SU-DHL-6 (cell line): ENCODE measurements around the gene HRAS.

Experiments used
- H2AFZ ChIP-seq: fragments of 200-600 bp; sonication (generic); 2 replicates; pipeline ENCODE4 v1.6.1; 2014; ENCODE audit warnings: low read depth, mild to moderate bottlenecking, moderate library complexity, mixed read lengths, antibody characterized with exemption, low read length; ENCODE audit not compliant: severe bottlenecking
- H3F3A ChIP-seq: fragments of 200-600 bp; shearing (Covaris generic); 2 replicates; pipeline ENCODE4 v1.6.0; 2016; ENCODE audit warnings: antibody characterized with exemption, mild to moderate bottlenecking; ENCODE audit not compliant: insufficient read depth
- H3K27ac ChIP-seq: fragments of 200-600 bp; sonication (generic); 2 replicates; pipeline ENCODE4 v1.5.1; 2016; ENCODE audit warnings: low read depth, mild to moderate bottlenecking, low read length, moderate library complexity, mixed read lengths
- H3K27me3 ChIP-seq: fragments of 200-600 bp; sonication (generic), shearing (Covaris generic); 2 replicates; pipeline ENCODE4 v1.6.0; 2014; ENCODE audit warnings: mild to moderate bottlenecking, low read length
- H3K36me3 ChIP-seq: fragments of 200-600 bp; sonication (generic); 2 replicates; pipeline ENCODE4 v1.6.1; 2014; ENCODE audit warnings: mild to moderate bottlenecking, low read length, mixed read lengths
- H3K4me2 ChIP-seq: fragments of 300-600, 200-600 bp; shearing (Covaris generic), sonication (generic); 2 replicates; pipeline ENCODE4 v1.6.0; 2014; ENCODE audit warnings: low read length, low read depth, mild to moderate bottlenecking; ENCODE audit not compliant: poor library complexity, severe bottlenecking
- H3K4me3 ChIP-seq: fragments of 200-600 bp; sonication (generic); 2 replicates; pipeline ENCODE4 v1.5.1; 2014; ENCODE audit warnings: antibody characterized with exemption, low read length, mild to moderate bottlenecking, mixed read lengths; ENCODE audit not compliant: insufficient read depth, poor library complexity, severe bottlenecking
- H3K79me2 ChIP-seq: fragments of 200-600 bp; sonication (generic); 2 replicates; pipeline ENCODE4 v1.6.1; 2014; ENCODE audit warnings: mild to moderate bottlenecking, low read length, moderate library complexity; ENCODE audit not compliant: insufficient read depth
- H3K9ac ChIP-seq: fragments of 200-600 bp; sonication (generic); 2 replicates; pipeline ENCODE4 v1.7.0; 2014; ENCODE audit warnings: mild to moderate bottlenecking, low read length
- H3K9me2 ChIP-seq: fragments of 200-600 bp; sonication (generic); replicated peaks from 2 replicates; pipeline ENCODE4 v1.6.1; 2014; ENCODE audit warnings: low read length; ENCODE audit not compliant: insufficient read depth
- H3K9me3 ChIP-seq: fragments of 200-600 bp; sonication (generic); 2 replicates; pipeline ENCODE4 v1.6.1; 2014; ENCODE audit warnings: low read length, mixed read lengths; ENCODE audit not compliant: insufficient read depth
- H4K20me1 ChIP-seq: fragments of 200-600 bp; sonication (generic); 2 replicates; pipeline ENCODE4 v1.6.1; 2014; ENCODE audit warnings: low read depth, mild to moderate bottlenecking, antibody characterized with exemption, low read length, moderate library complexity, mixed read lengths
- CTCF ChIP-seq: fragments of 200-600 bp; sonication (generic); IDR thresholded peaks from one replicate; pipeline ENCODE4 v1.5.1; 2017; ENCODE audit warnings: antibody characterized with exemption, mild to moderate bottlenecking, low read length, moderate library complexity; ENCODE audit not compliant: insufficient read depth, poor library complexity, severe bottlenecking
- EZH2phosphoT487 ChIP-seq: fragments of 200-600 bp; sonication (generic), shearing (Covaris generic); conservative IDR thresholded peaks from 2 replicates; pipeline ENCODE4 v1.6.1; 2018; ENCODE audit warnings: mild to moderate bottlenecking, antibody characterized with exemption, low read length, moderate library complexity, mixed read lengths

Gene HRAS

GRCh38 chr11:501683-502287 lies 33.6 kb downstream of the HRAS start:
- Histone ChIP-seq H2AFZ (no peak overlapping the region), H3K9me3 (no peaks in the 10 kb centered on the region), H3K9me2 (no peaks in the 10 kb centered on the region), H3K4me3 (no peak overlapping the region), H3K27ac (no peak overlapping the region), H3K27me3 (no peaks in the 10 kb centered on the region), H3K9ac (no peak overlapping the region), H3K79me2 (peaks cover 12% of the 10 kb centered on the region), H3K36me3 (no peaks in the 10 kb centered on the region), H3K4me2 (no peak overlapping the region), H4K20me1 (no peaks in the 10 kb centered on the region), H3F3A (peaks cover 6% of the 10 kb centered on the region; the same call in 1 of the 2 replicates)
- TF ChIP-seq EZH2phosphoT487 (no peak), CTCF (no peak)

- Histone ChIP-seq H3K27me3 (no peaks in the 10 kb centered on the region), H2AFZ (no peak overlapping the region), H3K9me3 (no peaks in the 10 kb centered on the region), H3K4me2 (no peak overlapping the region), H3K27ac (no peak overlapping the region), H3K36me3 (no peaks in the 10 kb centered on the region), H3K9ac (no peak overlapping the region), H3K79me2 (peaks cover 12% of the 10 kb centered on the region), H4K20me1 (no peaks in the 10 kb centered on the region), H3F3A (peaks cover 7% of the 10 kb centered on the region; the same call in 1 of the 2 replicates), H3K4me3 (no peak overlapping the region), H3K9me2 (no peaks in the 10 kb centered on the region)
- TF ChIP-seq CTCF (no peak), EZH2phosphoT487 (no peak)
Observed at GRCh38 chr11:501001-501682, 34.2 kb downstream of the HRAS start.

GRCh38 chr11:499201-500076 lies 35.9 kb downstream of the HRAS start:
- 0 out of 2 replicates have a peak, but pooled peaks cover 3% of the 10 kb centered on the region for H3F3A ChIP-seq
- peaks cover under 1% of the 10 kb centered on the region; the same call in 1 of the 2 replicates for H3K79me2 ChIP-seq
- H3K9me3 ChIP-seq: no peaks in the 10 kb centered on the region
- no peak overlapping the region for H3K27ac ChIP-seq
- no peak for TF ChIP-seq EZH2phosphoT487
- TF ChIP-seq CTCF: no peak
- H3K36me3 ChIP-seq: no peaks in the 10 kb centered on the region
- no peak overlapping the region for H2AFZ ChIP-seq
- H3K4me3 ChIP-seq: no peak overlapping the region
- H4K20me1 ChIP-seq: no peaks in the 10 kb centered on the region
- no peaks in the 10 kb centered on the region for H3K9me2 ChIP-seq
- no peak overlapping the region for H3K4me2 ChIP-seq
- no peaks in the 10 kb centered on the region for H3K27me3 ChIP-seq
- H3K9ac ChIP-seq: no peak overlapping the region
